Esophagus squamous epithelium (tissue), 4 donors: Measurements from ENCODE around the gene NMRK2.

Experiments
- CTCF ChIP-seq, 6 experiments: fragments of 450-650 bp in 4 of 6; fragments of 200-600 bp in 2 of 6; sonication (generic) in 2 of 6; IDR thresholded peaks; one replicate each; pipeline ENCODE4 v1.5.1; 2016 to 2019; ENCODE audit warnings: antibody characterized with exemption in 6 of 6, mild to moderate bottlenecking in 4 of 6, moderate library complexity in 4 of 6
- POLR2A ChIP-seq, 4 donors: fragments of 450-650 bp; IDR thresholded peaks; one replicate each; pipeline ENCODE4 v1.6.1; 2017; ENCODE audit warnings: antibody characterized with exemption in 4 of 4, mild to moderate bottlenecking in 4 of 4, moderate library complexity in 3 of 4

- TF ChIP-seq CTCF (IDR thresholded peaks at IDR 0.05) (no peak), POLR2A (IDR thresholded peaks at IDR 0.05) (no peak)
Observed at GRCh38 chr19:3949997-3950859, 17.4 kb downstream of the NMRK2 start.
